Measurements from ENCODE around the gene LPAR6. TPM values are rescaled to one million over a fixed set of nuclear protein-coding genes. Genes with fewer than 3 reads are reported as not detected.

The LPAR6 gene
- total RNA-seq, 2 experiments from 2014 or later: 5.2 to 6.4 TPM

DNA sequence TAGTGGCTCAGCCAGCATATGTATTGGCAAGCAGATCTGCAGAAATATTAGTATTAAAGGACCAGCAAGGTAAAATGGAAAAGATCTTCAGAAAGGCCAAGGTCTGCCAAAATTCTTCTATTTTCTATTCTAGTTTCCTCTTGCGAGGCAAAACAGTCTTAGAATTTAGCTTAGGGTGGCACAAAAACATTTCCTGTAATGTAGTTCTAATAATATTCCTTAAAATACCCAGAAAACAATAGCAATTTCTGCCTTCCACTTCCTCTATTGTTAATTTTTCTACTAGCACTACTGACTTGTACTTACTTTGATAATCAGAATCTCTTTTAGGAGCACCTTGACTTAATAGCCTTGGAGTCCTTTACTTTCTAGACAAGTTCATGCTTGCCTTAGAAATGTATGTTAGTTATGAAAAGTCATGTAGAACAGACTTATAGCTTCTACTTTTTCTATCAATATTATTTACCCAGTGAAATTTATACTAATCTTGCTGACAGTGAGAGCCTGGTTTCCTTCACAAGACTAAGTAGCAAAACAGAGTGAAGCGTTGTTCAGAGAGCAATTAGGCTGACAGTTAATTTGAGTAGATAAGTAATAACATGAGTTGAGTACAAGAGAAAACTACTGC is 23.9 kb upstream of the LPAR6 start:
- DNase-seq (no peak), ATAC-seq (no peak)
- H3K36me3 Mint-ChIP-seq (ENCODE audit: low read depth): peaks cover 5% of the 10 kb centered on the region
- no peaks in the 10 kb centered on the region for H3K9me3 Mint-ChIP-seq
- POLR2A ChIA-PET: interaction anchor here (0.7 kb wide), 1 partner anchor 86 kb away, joined by 3 read pairs; no protein-coding TSS in a partner anchor
- no peak overlapping the region for H3K27ac Mint-ChIP-seq
- peaks cover 20% of the 10 kb centered on the region for H3K4me1 Mint-ChIP-seq (ENCODE audit: low read depth)
- intact Hi-C loops (cut with micrococcal nuclease): no loop called here
- H3K27me3 Mint-ChIP-seq: no peaks in the 10 kb centered on the region
- H3K4me3 Mint-ChIP-seq: no peak overlapping the region
- CTCF ChIA-PET: interaction anchor here (0.7 kb wide), 1 partner anchor 306 kb away, joined by 3 read pairs; no protein-coding TSS in a partner anchor
- TF ChIP-seq, protein P1, sequence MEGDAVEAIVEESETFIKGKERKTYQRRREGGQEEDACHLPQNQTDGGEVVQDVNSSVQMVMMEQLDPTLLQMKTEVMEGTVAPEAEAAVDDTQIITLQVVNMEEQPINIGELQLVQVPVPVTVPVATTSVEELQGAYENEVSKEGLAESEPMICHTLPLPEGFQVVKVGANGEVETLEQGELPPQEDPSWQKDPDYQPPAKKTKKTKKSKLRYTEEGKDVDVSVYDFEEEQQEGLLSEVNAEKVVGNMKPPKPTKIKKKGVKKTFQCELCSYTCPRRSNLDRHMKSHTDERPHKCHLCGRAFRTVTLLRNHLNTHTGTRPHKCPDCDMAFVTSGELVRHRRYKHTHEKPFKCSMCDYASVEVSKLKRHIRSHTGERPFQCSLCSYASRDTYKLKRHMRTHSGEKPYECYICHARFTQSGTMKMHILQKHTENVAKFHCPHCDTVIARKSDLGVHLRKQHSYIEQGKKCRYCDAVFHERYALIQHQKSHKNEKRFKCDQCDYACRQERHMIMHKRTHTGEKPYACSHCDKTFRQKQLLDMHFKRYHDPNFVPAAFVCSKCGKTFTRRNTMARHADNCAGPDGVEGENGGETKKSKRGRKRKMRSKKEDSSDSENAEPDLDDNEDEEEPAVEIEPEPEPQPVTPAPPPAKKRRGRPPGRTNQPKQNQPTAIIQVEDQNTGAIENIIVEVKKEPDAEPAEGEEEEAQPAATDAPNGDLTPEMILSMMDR (IDR thresholded peaks at IDR 0.05): no peak

DNA sequence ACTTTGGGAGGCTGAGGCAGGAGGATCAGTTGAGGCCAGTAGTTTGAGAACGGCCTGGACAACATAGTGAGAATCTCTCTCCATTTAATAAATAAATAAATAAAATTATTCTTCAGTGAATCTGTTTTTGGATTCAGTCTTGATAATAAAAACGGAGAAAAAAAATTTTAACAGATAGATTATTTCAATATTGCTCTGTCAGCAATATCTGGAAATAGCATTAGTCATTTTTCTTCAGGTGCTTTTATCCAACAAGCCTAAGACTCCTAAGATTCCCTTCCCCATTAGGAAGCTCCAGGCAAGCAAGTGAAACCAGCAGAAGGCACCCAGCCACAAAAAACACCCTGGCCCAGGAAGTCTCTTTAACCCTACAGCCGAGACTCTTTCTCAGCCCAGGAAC is 21.3 kb upstream of the LPAR6 start:
- no peak overlapping the region for H3K4me3 Mint-ChIP-seq
- TF ChIP-seq, protein P1 (IDR thresholded peaks at IDR 0.05): no peak
- ChIA-PET CTCF (interaction anchor here (1.5 kb wide), 1 partner anchor 9 kb away, joined by 6 read pairs; no protein-coding TSS in a partner anchor), POLR2A (no interaction called here)
- intact Hi-C loops (cut with micrococcal nuclease): no loop called here
- H3K27me3 Mint-ChIP-seq: no peaks in the 10 kb centered on the region
- DNase-seq (no peak), ATAC-seq (no peak)
- H3K27ac Mint-ChIP-seq: no peak overlapping the region
- peaks cover 6% of the 10 kb centered on the region for H3K36me3 Mint-ChIP-seq (ENCODE audit: low read depth)
- no peaks in the 10 kb centered on the region for H3K9me3 Mint-ChIP-seq
- peaks cover 37% of the 10 kb centered on the region for H3K4me1 Mint-ChIP-seq (ENCODE audit: low read depth)

DNA sequence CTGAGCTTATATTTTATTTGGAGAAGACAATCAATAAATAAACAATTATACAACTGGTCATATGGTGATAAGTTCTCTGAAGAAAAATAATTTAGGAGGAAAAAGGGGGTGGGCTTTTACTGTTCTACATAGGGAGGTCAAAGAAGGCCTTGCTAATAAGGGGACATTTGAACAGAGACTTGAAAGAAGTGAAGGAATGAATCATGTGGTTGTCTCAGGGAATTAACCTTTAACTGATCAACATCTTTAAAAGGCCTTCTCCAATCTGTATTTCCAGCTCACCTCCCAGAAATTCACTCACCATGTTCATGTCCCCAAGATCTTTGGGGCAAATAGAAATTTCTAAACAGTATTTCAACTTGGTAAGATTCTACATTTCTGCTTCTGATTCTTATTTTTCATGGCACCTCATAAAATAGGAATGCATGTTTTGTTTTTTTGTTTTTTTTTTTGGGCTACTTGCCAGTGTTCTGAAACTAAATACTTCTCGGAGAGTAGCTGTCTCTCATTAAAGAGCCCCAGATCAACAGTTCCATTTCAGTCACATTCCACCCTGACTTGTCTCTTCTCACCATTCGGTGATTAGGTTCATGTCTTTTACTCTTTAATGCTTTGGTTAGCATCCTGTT is 19.2 kb upstream of the LPAR6 start:
- CTCF ChIA-PET: interaction anchor here (1.0 kb wide), 1 partner anchor 148 kb away, joined by 3 read pairs; no protein-coding TSS in a partner anchor
- Mint-ChIP-seq H3K9me3 (no peaks in the 10 kb centered on the region), H3K27ac (no peak overlapping the region), H3K27me3 (no peaks in the 10 kb centered on the region), H3K4me1 (ENCODE audit: low read depth) (peaks cover 41% of the 10 kb centered on the region), H3K4me3 (no peak overlapping the region), H3K36me3 (ENCODE audit: low read depth) (peaks cover 10% of the 10 kb centered on the region)
- DNase-seq (no peak), ATAC-seq (no peak)
- POLR2A ChIA-PET: no interaction called here
- intact Hi-C loops (cut with micrococcal nuclease): no loop called here
- TF ChIP-seq, protein P1 (IDR thresholded peaks at IDR 0.05): no peak

DNA sequence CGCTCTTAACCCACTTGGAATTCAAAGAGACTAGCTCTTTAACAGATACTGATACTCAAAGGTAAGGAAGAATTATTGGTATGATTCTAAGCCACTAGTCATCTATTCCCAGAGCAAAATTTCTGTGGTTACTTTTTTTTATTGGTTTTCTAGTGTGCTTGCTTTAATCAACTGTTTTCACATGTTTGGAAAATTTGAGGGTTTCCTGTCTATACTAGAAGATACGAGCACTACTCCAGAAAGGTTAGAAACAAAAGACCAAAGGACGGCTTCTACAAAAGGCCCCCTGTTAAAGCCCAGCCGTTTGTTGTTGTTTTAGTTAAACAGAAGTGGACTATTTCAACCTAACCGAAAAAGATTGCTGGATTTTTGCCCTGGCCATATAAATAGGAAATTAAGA is 18.5 kb upstream of the LPAR6 start:
- TF ChIP-seq, protein P1 (IDR thresholded peaks at IDR 0.05): no peak
- ChIA-PET CTCF (interaction anchor here (1.0 kb wide), 1 partner anchor 149 kb away, joined by 3 read pairs; no protein-coding TSS in a partner anchor), POLR2A (no interaction called here)
- H3K27ac Mint-ChIP-seq: no peak overlapping the region
- no peak overlapping the region for H3K4me3 Mint-ChIP-seq
- no peaks in the 10 kb centered on the region for H3K27me3 Mint-ChIP-seq
- intact Hi-C loops (cut with micrococcal nuclease): no loop called here
- H3K36me3 Mint-ChIP-seq (ENCODE audit: low read depth): peaks cover 14% of the 10 kb centered on the region
- ATAC-seq (no peak), DNase-seq (no peak)
- peaks cover 43% of the 10 kb centered on the region for H3K4me1 Mint-ChIP-seq (ENCODE audit: low read depth)
- H3K9me3 Mint-ChIP-seq: peaks cover 3% of the 10 kb centered on the region

DNA sequence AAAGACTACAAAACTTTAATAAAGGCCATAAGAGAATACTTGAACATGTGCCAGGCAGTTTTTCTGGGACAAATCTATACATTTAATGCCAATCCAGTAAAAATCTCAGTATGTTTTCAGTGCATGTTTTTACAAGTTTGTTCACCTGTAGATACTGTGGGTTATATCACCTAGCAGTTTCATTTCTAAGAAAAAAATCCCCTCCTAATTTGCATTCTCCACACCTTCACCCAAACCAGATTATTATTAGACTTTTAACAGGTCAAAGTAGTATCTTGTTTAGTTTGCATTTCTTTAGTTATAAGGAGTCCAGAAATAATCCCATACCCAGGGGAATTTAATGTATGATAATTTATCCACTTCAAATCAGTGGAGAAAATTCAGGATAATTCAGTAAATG is 17.0 kb upstream of the LPAR6 start:
- Mint-ChIP-seq H3K4me1 (ENCODE audit: low read depth) (peaks cover 35% of the 10 kb centered on the region), H3K36me3 (ENCODE audit: low read depth) (peaks cover 14% of the 10 kb centered on the region), H3K27me3 (no peaks in the 10 kb centered on the region), H3K4me3 (no peak overlapping the region), H3K27ac (no peak overlapping the region), H3K9me3 (peaks cover 4% of the 10 kb centered on the region)
- TF ChIP-seq, protein P1 (IDR thresholded peaks at IDR 0.05): no peak
- intact Hi-C loops (cut with micrococcal nuclease): no loop called here
- DNase-seq (no peak), ATAC-seq (no peak)
- POLR2A ChIA-PET: no interaction called here
- CTCF ChIA-PET: interaction anchor here (0.9 to 1.0 kb wide), 2 partner anchors 16 to 46 kb away, joined by 3 read pairs; no protein-coding TSS in a partner anchor

Data from activated CD8-positive, alpha-beta T cell treated with anti-CD3 and anti-CD28 coated beads for 36 hours (primary cell).